Measurements from ENCODE around the gene GRIK4.
A peak's percentile ranks its signal among the peaks of the same experiment; 100 is the strongest.

GRIK4 gene

DNA sequence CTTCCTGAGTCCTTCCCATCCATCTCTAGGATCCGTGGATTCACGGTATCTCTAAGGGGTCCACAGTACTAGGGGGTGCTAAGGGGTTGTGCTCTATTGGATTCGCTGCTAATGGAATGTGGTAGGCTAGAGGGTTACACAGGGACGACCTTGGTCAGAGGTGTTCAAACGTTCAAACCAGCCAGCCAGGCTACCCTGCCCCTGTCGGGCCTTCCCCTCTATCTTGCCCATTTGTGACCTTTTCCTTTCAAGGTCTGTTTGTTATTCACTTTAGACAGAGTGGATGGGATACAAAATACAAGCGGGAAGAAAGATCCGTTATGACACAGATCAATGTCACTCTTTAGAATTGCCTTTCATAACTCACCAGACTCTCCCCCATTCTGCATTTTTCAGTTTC, 306.5 kb downstream of the GRIK4 start:
- no peak for DNase-seq (ENCODE audit: low read depth)
- no peak for TF ChIP-seq CTCF (conservative IDR thresholded peaks at IDR 0.05; ENCODE audit: low read depth, low read length)
- no peak overlapping the region for H3K4me3 ChIP-seq (ENCODE audit: low read length)

DNA sequence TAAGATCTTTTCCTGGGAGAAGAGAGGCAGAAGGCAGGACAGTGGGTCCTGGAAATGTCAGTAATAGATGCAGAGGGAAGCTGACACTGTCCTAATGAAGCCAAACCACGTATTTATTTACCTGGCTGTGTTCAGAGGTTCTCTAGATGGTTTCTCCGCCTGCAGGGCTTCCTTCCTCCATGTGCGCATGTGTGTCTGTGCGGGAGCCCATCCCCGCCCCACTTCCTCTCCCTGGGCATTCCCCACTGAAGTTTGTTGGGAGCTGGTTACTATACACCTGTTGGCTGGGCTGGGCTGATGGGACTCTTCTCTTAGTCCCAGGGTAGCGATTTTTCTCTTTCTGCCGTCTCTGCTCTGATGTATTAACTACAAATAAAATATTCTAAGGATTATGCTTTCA, 307.5 kb downstream of the GRIK4 start:
- DNase-seq (ENCODE audit: low read depth), result no peak
- no peak for TF ChIP-seq CTCF (conservative IDR thresholded peaks at IDR 0.05; ENCODE audit: low read depth, low read length)
- H3K4me3 ChIP-seq (ENCODE audit: low read length), result no peak overlapping the region

- TF ChIP-seq CTCF (conservative IDR thresholded peaks at IDR 0.05; ENCODE audit: low read depth, low read length), result no peak
- no peak for DNase-seq (ENCODE audit: low read depth)
- H3K4me3 ChIP-seq (ENCODE audit: low read length), result no peak overlapping the region
Observed at GRCh38 chr11:120819437-120820365, 308.2 kb downstream of the GRIK4 start.

DNA sequence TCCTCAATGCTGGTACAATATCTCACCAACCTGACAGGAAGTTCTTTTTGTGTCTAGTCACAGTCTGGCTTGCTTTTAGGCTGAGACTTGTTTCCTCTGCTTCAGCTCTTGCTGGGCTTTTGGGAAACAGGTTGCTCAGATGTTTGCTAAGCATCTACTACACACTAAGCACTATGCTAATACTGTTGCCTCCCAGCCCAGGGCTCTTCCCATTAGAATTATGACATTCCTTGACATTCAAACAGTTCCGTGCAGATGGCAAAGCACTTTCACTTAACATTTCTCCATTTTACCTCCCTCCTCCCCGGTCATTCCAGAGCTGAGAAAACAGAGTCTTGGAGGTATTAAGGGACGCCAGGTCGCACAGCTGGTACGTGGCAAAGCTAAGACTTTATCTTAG, 311.6 kb downstream of the GRIK4 start:
- no peak overlapping the region for H3K4me3 ChIP-seq (ENCODE audit: low read length)
- DNase-seq (ENCODE audit: low read depth), result no peak
- no peak for TF ChIP-seq CTCF (conservative IDR thresholded peaks at IDR 0.05; ENCODE audit: low read depth, low read length)

DNA sequence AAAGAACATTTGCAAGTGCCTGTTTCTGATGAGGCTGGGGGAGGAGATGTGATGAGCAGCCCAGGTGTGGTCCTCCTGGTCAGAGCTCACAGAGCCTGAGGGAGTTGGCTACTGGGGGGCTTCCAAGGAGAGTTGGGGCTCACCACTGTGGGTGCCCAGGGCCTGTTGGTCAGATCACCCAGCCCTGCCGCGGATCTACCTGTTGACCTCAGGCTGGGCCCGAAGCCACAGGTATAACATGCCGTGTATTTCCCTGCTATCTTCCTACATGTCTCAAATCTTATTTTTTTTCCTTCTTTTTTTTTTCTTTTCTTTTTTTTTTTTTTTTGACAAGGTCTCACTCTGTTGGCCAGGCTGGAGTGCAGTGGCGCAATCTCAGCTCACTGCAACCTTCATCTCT, 312.7 kb downstream of the GRIK4 start:
- DNase-seq (ENCODE audit: low read depth), result no peak
- H3K4me3 ChIP-seq (ENCODE audit: low read length), result no peak overlapping the region
- no peak for TF ChIP-seq CTCF (conservative IDR thresholded peaks at IDR 0.05; ENCODE audit: low read depth, low read length)

- no peak for TF ChIP-seq CTCF (conservative IDR thresholded peaks at IDR 0.05; ENCODE audit: low read depth, low read length)
- DNase-seq (ENCODE audit: low read depth), result no peak
- H3K4me3 ChIP-seq (ENCODE audit: low read length), result no peak overlapping the region
Observed at GRCh38 chr11:120827198-120827597, 315.6 kb downstream of the GRIK4 start.

GRCh38 chr11:120827820-120828219, 316.3 kb downstream of the GRIK4 start:
- peak; percentile 79 for DNase-seq (ENCODE audit: low read depth)
- no peak overlapping the region for H3K4me3 ChIP-seq (ENCODE audit: low read length)
- TF ChIP-seq CTCF (conservative IDR thresholded peaks at IDR 0.05; ENCODE audit: low read depth, low read length), result no peak

Measured in retinal pigment epithelial cell (primary cell).